K562 (cell line): Measurements from ENCODE around the gene CLNK.

Experiments
- KLF10 ChIP-seq: fragments of 250-450 bp; sonication (Bioruptor Pico); IDR thresholded peaks from 2 replicates; pipeline ENCODE4 v1.6.1; 2021; ENCODE audit warnings: matching md5 sums
- L3MBTL2 ChIP-seq: fragments of 450-650 bp; IDR thresholded peaks from 2 replicates; pipeline ENCODE4 v1.6.1; 2016; ENCODE audit warnings: mild to moderate bottlenecking, moderate library complexity
- MAX ChIP-seq: sonication (generic); formaldehyde crosslinking; IDR thresholded peaks from 2 replicates; pipeline ENCODE4 v1.9.0; 2022; ENCODE audit warnings: mild to moderate bottlenecking, missing genetic modification reagents
- PCBP1 ChIP-seq: fragments of 200-400 bp; formaldehyde crosslinking; IDR thresholded peaks from 2 replicates; pipeline ENCODE4 v1.6.1; 2018; ENCODE audit warnings: mild to moderate bottlenecking, low read depth, low read length; ENCODE audit not compliant: poor library complexity, severe bottlenecking
- TARDBP ChIP-seq: fragments of 450-650 bp; IDR thresholded peaks from 2 replicates; pipeline ENCODE4 v1.6.1; 2016
- USF2 ChIP-seq: sonication (generic); formaldehyde crosslinking; IDR thresholded peaks from 2 replicates; pipeline ENCODE4 v1.5.0; 2020; ENCODE audit warnings: missing genetic modification reagents
- ZZZ3 ChIP-seq: fragments of 450-650 bp; IDR thresholded peaks from 2 replicates; pipeline ENCODE4 v1.6.1; 2016; ENCODE audit warnings: antibody characterized with exemption, mild to moderate bottlenecking, moderate library complexity

- TF ChIP-seq ZZZ3, result no peak
- TF ChIP-seq USF2 (CRISPR knock-in tag), result no peak
- no peak for TF ChIP-seq L3MBTL2
- TF ChIP-seq KLF10, result no peak
- no peak for TF ChIP-seq PCBP1
- no peak for TF ChIP-seq MAX
- no peak for TF ChIP-seq TARDBP
Observed at GRCh38 chr4:10688022-10688421, 3.5 kb upstream of the CLNK start.
